ENCODE results near the gene CCDC106.

CCDC106 gene

DNA sequence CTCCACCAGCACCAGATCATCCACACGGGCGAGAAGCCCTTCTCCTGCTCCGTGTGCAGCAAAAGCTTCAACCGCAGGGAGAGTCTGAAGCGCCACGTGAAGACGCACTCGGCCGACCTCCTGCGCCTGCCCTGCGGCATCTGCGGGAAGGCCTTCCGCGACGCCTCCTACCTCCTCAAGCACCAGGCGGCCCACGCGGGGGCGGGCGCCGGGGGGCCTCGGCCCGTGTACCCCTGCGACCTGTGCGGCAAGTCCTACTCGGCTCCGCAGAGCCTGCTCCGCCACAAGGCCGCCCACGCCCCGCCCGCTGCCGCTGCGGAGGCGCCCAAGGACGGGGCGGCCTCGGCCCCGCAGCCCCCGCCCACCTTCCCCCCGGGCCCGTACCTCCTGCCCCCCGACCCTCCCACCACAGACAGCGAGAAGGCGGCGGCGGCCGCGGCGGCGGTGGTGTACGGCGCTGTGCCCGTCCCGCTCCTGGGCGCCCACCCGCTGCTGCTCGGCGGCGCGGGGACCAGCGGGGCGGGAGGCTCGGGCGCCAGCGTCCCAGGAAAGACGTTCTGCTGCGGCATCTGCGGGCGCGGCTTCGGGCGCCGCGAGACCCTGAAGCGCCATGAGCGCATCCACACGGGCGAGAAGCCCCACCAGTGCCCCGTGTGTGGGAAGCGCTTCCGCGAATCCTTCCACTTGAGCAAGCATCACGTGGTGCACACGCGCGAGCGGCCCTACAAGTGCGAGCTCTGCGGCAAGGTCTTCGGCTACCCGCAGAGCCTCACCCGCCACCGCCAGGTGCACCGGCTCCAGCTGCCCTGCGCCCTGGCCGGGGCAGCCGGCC lies 33.1 kb upstream of the CCDC106 start:
- DNase-seq = no peak

DNA sequence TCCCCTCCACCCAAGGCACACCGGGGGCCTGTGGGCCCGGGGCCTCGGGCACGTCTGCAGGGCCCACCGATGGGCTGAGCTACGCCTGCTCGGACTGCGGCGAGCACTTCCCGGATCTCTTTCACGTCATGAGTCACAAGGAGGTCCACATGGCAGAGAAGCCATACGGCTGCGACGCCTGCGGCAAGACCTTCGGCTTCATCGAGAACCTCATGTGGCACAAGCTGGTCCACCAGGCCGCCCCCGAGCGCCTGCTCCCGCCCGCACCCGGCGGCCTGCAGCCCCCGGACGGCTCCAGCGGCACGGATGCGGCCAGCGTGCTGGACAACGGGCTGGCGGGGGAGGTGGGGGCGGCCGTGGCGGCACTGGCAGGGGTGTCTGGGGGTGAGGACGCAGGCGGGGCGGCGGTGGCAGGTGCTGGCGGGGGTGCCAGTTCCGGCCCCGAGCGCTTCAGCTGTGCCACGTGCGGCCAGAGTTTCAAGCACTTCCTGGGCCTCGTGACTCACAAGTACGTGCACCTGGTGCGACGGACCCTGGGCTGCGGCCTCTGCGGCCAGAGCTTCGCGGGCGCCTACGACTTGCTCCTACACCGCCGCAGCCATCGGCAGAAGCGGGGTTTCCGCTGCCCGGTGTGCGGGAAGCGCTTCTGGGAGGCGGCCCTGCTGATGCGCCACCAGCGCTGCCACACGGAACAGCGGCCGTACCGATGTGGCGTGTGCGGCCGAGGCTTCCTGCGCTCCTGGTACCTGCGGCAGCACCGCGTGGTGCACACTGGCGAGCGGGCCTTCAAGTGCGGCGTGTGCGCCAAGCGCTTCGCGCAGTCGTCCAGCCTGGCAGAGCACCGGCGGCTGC lies 32.2 kb upstream of the CCDC106 start:
- DNase-seq = no peak

DNA sequence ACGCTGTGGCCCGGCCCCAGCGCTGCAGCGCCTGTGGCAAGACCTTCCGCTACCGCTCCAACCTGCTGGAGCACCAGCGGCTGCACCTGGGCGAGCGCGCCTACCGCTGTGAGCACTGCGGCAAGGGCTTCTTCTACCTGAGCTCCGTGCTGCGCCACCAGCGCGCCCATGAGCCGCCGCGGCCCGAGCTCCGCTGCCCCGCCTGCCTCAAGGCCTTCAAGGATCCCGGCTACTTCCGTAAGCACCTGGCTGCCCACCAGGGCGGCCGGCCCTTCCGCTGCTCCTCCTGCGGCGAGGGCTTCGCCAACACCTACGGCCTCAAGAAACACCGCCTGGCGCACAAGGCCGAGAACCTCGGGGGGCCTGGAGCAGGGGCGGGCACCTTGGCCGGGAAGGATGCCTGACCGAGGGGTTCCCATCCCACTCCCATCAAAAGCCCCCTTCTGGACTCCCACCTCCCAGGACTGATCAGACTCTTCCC lies 31.6 kb upstream of the CCDC106 start:
- DNase-seq = no peak

DNA sequence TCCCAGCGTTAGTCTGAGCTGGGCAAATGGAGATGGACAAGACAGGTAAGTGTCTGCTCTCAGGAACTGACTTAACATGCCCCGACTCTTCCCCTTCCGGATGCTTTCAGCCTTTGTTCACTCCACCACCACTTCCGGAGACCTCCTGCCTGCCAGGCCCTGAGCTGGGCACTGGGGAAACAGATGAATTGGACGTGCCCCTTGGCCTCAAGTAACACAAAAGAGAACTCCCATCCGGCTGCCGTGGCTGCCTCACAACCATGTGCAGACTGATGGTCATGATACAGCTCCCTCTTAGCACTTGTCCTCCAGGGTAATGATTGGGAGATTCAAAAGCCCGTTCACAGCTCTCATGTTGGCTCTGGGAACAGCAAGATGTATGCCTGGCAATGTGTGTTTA lies 30.6 kb upstream of the CCDC106 start:
- DNase-seq = no peak

DNA sequence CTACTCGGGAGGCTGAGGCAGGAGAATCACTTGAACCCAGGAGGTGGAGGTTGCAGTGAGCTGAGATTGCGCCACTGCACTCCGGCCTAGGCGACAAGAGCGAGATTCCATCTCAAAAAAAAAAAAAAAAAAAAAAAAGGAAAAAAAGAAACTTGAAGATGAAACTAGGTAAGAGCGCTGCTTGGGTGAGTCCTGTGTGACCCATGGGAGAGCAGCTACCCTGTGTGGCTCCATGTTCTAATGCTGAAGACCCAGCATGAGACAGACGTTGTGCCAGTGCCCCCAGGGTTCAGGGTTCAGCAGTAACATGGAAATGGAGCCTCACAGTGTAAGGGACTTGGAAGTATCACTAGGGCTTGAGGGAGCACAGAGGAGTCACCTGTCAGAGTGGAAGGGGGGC lies 29.6 kb upstream of the CCDC106 start:
- no peak for DNase-seq

DNA sequence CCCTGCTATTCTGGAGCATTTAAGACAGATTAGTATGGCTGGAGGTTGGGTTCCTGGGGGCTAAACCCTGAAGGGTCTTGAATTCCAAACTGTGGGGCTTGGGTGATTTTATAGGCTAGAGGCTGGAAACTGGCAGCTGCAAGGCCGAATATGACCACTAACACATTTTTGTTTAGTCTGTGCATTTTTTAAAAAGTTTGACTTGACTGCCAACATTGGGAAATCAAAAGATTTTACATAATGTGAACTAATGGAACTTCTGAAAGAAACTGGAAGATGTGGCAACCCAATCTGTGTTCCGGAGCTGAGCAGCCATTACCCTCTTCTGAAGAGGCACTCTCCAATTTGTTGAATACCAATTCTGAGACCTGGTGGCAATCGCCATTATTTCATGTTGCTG lies 28.7 kb upstream of the CCDC106 start:
- DNase-seq = no peak

DNA sequence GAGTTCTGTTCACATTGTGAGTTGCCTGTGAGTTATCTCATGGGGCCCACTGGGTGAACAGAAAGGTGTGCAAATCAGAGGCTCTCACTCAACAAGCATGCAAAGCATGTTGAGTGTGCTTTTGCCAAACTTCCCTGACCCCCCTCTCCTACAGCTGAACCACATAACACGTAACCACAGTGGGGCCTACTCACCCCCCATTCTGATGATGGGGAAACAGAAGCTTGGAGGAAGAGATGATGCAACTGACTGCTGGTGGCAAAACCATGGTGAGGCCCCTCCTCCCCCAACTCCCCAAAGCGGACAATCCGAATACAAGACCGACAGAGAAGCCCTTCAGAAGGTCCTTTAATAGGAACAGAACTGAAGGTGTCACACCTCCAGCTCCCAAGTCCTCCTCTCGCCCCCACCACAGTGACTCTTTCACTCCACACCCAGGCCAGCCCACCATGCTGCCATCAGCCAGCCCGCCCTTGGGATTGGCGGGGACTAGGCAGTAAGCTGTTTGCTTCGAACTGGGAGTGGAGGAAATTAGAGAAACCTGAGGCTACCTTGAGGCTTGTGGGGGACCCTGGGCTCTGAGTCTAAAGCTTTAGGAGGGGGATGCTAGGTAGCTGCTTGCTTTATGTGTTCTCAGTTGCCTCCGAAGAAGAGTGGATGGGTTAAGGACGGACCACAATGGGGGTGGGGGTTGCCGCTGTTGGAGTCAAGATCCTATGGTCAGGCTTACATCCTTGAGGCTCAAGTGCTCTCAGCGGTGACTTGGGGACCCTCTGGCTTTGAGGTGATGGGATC lies 27.4 kb upstream of the CCDC106 start:
- no peak for DNase-seq

DNA sequence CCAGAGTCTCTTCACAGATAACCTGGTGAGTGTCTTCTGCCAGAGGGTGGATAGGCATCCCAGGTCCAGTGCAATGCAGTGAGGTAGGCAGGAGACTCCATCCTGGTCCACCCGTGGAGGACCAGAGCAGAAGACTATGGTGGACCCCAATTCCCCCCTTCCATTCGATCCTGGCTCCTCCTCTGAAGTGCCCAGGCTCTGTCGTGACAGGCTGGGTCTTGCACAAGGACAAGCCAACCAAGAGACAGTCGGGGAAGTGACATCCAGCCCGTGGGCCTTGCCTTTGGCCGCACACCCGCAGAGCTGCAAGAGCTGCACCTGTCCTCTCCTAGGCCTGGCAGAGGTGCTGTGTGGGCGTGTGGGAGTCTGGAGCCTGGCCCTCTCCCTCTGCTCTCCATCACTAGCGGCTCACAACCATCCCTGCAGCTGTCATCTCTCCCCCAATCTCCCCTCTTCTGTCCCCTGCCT lies 26.8 kb upstream of the CCDC106 start:
- no peak for DNase-seq

DNA sequence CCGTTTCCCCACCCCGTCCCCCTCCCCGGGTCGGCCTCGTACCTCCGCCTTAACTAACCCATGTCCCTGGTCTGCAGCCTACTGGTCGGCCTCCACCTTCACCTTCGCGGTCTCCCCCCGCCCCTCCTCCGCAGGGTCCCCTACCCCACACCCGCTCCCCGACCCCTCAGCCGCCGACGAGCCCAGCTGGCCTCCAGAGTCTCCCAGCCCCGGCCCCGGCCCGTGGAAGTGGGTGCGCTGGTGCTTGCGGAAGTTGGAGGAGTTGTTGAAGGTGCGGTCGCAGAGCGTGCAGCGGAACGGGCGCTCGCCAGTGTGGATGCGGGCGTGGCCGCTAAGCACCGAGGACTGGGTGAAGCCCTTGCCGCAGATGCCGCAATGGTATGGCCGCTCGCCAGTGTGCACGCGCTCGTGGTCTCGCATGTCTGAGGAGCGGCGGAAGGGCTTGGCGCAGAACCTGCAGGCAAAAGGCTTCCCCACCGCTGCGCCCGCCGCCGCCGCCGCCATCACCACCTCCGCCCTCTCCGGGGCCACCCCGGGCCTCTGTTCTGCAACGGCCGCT lies 26.3 kb upstream of the CCDC106 start:
- no peak for DNase-seq

DNA sequence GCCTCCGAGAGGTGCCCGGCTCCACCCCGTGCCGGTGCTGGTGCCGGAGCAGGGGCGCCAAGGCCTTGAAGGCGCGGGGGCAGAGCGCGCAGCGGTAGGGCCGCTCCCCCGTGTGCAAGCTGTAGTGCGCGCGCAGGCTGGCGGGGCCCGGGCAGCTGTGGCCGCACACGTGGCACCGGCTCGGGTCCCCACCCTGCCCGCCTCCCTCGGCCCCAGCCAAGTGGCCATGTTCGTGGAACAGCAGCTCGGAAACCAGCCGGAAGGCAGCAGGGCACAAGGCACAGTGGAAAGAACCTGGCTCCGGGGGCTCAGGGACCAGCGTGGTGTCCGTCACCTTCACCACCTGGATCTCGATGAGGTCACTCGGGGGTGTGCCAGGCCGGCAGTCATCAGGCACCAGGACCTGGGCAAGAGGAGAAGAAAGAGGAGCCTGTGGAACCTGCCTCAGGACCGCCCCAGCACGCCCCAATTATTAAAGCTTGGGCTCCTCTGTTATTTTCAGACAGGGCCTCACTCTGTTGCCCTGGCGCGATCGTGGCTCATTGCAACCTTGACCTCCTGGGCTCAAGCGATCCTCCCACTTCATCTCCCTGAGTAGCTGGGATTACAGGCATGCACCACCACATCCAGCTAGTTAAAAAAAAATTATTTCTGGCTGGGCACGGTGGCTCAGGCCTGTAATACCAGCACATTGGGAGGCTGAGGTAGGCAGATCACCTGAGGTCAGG lies 25.6 kb upstream of the CCDC106 start:
- DNase-seq = no peak

DNA sequence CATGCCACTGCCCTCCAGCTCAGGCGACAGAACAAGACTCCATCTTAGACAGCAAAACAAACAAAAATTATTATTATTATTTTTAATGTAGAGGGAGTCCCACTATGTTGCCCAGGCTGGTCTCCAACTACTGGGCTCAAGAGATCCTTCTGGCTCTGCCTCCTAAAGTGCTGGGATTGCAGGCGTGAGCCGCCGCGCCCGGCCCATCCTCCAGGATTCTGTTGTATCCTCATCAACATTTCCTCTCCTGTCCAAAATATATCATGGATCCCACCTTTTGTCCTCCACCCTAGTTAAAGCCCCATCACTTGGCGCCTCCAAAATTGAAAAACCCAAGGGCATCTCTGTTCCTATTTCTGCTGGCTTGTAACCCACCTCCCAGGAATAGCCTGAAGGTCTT lies 24.9 kb upstream of the CCDC106 start:
- DNase-seq = no peak

DNA sequence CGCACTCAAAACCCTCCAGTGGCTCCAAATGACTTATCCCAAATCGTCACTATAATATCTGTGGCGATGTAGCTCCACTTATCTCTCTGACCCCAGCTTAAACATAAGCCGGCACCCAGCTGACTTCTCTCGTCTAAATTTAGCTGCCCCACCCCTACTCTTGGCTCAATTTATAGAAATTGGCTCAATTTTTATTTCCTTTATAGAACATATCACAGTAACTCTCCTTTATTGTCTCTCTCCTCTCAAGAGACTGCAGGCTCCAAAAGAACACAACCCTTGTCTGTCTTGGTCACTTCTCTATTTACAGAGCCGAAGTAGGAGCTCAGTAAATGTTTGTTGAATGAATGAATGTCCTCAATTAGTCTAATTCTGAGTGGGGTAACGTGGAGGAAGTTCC lies 24.5 kb upstream of the CCDC106 start:
- no peak for DNase-seq

DNA sequence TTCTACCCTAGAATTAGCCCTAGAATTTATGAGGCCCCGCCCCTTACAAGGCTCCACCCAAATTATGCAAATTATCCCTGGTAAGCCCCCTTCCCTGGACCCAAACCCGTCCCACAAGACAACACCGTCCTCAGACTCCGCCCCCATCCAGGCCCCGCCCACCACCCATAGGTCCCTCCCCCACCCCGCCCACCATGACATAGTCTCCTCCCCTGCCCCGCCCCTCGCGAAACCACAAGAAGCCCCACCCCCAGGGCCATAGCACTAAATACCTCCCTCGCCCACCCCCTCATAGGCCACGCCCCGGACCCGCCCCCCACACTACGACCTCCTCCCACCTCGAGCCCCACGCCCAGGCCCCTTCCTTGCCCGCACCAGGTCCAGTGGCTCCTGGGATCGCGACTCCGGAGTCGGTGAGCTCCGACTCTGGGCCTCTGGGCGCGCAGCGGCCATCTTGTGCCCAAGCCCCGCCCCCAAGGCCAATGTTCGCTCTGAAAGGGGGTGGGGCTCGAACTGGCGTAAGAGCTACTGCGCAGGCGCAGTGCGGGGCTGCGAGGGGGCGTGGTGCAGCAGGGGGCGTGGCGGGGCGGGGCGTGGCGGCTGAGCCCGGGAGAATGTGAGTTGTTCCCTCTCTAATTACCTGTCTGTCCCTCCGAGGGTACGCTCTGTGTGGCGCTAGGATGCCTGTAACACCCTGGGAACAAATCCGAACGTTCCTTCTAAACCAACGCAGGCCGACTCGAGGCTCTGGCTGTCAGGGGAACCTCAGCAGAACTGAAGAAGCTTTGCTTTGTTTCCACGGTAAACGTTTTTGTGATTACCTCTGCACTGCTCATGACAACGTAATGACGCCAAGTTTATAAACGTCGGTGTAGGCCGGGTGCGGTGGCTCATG lies 23.7 kb upstream of the CCDC106 start, which contains the start of gene ZNF784:
TSS of gene ZNF784 (minus strand) at position 458 of the 895 bp plus-strand sequence. CDS start at position 453, 5 bp downstream.
- DNase-seq = peak; percentile 88

DNA sequence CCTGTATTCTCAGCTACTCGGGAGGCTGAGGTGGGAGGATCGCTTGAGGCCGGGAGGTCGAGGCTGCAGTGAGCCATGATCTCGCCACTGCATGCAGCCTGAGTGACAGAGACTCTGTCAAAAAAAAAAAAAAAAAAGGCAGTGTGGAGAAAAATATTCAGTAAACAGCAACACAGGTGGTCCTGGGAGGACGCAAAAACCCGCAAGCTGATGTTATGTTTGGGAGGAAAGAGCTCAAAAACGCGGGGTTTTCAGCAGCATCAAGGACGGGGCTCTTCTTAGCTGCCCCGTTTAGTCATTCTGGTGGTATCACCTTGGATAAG lies 23.0 kb upstream of the CCDC106 start:
- no peak for DNase-seq

DNA sequence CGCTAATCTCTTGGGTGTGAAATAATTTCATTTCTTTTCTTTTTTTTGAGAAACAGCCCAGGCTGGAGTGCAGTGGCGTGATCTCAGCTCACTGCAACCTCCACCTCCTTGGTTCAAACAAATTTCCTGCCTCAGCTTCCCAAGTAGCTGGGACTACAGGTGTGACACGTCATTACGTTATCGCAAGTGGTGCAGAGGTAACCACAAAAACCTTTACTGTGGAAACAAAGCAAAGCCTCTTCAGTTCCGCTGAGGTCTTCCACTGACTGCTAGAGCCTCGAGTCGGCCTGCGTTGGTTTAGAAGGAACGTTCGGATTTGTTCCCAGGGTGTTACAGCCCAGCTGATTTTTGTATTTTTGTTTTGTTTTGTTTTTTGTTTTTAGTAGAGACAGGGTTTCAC lies 21.7 kb upstream of the CCDC106 start:
- DNase-seq = no peak

DNA sequence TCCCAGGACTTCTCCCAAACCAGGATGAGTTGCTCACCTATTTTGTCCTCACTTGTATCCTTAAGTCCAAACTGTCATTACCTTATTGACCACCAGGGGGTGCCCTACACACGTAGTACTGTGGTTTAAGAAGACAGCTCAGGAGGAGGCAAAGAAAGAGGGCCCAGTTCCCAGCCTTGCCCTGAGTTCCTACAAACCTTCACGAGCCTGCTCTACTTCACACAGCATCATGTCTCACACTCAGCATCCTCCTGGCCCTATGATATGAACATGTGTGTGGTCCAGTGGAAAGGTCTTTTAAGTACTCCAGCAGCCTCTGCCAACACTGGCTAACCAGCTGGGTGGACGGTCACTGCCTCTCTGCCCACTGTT lies 15.6 kb upstream of the CCDC106 start:
- peak; percentile 92 for DNase-seq

DNA sequence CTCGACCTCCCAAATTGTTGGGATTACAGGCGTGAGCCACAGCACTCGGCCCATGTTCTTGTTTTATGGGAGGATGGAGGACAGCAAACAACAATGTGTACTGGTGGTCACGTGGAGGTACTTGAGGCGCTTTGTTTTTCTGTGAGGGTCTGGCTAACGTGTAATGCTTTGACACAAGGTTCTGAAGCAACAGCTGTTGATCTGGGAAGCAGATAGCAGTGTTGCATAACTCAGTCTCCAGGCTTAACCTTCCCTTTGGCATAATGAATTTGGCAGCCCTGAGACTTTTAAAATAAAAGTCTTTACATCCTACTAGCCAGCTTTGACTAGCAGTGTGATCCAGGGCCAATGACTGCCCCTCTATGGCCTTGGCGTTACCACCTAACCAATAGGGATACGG lies 14.2 kb upstream of the CCDC106 start:
- no peak for DNase-seq

DNA sequence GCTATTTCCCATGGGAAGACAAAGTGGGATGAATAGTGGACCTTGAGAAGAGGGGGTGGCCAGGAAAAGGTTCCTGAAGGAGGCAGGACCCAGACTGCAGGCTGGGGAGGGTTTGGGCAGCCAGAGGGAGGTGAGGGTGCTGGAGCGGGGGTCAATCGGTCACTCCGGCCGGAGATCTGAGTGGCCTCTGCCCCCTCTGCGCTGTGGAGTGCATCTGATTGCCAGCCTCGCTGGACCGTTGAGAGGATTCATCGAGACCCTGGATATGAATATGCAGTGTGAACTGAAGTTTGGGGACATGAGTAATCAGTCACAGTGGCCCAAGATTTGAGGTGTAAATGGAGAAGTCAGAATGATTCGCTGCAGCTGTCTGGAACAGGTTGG lies 12.7 kb upstream of the CCDC106 start:
- DNase-seq = no peak

DNA sequence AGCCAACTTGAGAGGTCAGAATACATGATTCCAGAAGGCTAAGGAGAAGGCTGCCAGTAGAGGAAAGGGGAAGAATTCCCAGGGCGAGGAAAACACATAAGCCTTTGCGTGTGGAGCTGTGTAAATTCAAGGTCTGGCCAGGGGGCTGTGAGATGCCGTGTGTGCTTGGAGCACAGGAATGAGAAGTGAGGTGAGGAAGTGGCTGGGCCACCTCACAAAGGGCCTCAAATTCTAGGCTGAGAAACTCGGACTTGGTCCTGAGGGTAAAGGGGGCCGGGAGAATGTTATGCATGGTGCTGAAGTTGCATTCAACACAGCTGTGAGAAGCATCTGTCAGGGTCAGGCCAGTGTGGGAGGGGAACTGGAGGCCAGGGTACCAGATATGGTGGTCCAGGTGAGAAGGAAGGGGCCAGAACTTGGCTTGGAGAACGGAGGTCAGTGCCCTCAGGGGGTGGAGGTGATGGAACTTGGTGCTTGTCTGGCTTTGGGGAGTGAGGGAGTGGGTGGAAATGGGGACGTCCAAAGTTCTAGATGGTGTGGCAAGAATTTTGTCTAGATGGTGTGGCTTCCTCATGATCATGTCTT lies 12.1 kb upstream of the CCDC106 start:
- DNase-seq = no peak

DNA sequence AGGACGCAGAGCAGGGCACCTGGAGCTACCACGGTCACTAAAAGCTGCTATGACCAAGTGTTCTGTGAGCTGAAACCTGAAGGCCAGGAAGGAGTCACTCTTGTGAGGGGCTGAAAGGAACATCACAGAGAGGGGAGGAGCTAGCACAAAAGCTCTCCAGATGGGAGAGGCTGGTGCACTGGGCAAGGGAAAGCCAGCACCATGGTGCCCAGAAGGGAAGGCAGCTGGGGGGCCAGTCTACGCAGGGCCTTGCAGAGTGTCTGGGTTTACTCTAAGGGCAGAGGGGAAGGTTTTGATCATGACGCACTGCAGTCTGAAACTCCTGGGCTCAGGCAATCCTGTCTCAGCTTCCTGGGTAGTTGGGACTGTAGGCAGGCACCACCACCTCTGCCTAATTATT lies 11.3 kb upstream of the CCDC106 start:
- DNase-seq = no peak

DNA sequence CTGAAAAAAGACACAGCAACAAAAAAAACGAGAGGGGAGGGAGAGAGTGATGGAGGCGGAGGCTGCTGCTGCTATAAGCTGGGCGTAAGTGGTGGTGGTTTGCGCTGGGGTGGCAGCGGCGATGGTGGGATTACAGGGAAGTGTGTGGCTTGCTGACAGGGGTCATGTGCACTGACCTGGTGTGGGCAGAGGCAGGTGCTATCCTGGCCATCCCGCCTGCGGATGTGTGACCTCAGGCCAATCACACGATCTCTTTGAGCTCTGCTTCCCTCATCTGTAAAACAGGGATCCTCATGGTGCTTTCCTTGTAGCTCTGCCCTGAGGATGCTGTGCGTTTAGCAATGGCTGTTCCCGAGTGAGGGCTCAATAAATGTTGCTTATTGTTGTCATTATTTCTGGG lies 10.5 kb upstream of the CCDC106 start:
- no peak for DNase-seq

Measured in NCI-H2107 (cell line).